Natural killer cell (primary cell): Measurements from ENCODE around the gene FGD4. TPM values are rescaled to one million over a fixed set of nuclear protein-coding genes. Genes with fewer than 3 reads are reported as not detected.

Source experiments
- ATAC-seq, 3 donors: fragments of 150-1000 bp in 2 of 3; fragments of 200-7000 bp in 1 of 3; cut with Tn5 transposase; 1 replicate in 1 of 3; 2 replicates in 2 of 3; pipeline ENCODE4 v1.10.0; 2021; ENCODE audit warnings: mild to moderate bottlenecking in 2 of 3, moderate library complexity in 2 of 3
- DNase-seq, 2 donors: peaks; one replicate each; pipeline versions ENCODE4 v3.0.0 to v3.0.0-alpha.2; 2013 to 2021; ENCODE audit warnings: mixed read lengths in 1 of 2
- H3K27ac ChIP-seq: one replicate; pipeline ENCODE4 v1.5.1; 2013; ENCODE audit warnings: mild to moderate bottlenecking, low read length
- H3K27me3 ChIP-seq: one replicate; pipeline ENCODE4 v1.6.1; 2013; ENCODE audit warnings: low read length; ENCODE audit not compliant: control insufficient read depth, insufficient read depth
- H3K36me3 ChIP-seq: one replicate; pipeline ENCODE4 v1.6.1; 2013; ENCODE audit warnings: low read length; ENCODE audit not compliant: control insufficient read depth, insufficient read depth
- H3K4me1 ChIP-seq: one replicate; pipeline ENCODE4 v1.6.1; 2013; ENCODE audit warnings: low read length; ENCODE audit not compliant: control insufficient read depth, insufficient read depth
- H3K4me3 ChIP-seq: one replicate; pipeline ENCODE4 v1.5.1; 2013; ENCODE audit warnings: low read length
- H3K9me3 ChIP-seq: one replicate; pipeline ENCODE4 v1.6.1; 2013; ENCODE audit warnings: low read length; ENCODE audit not compliant: control insufficient read depth, insufficient read depth
- H3K27ac Mint-ChIP-seq, 2 donors: one replicate each; pipeline ENCODE4 v1.8.0; 2022; ENCODE audit warnings: mild to moderate bottlenecking in 2 of 2, mixed read lengths in 2 of 2, moderate library complexity in 1 of 2
- H3K27me3 Mint-ChIP-seq, 2 donors: one replicate each; pipeline ENCODE4 v1.8.0; 2022; ENCODE audit warnings: low read depth in 2 of 2, mixed read lengths in 2 of 2
- H3K36me3 Mint-ChIP-seq: one replicate; pipeline ENCODE4 v1.8.0; 2022; ENCODE audit warnings: mixed read lengths
- H3K4me1 Mint-ChIP-seq, 2 donors: one replicate each; pipeline ENCODE4 v1.8.0; 2022; ENCODE audit warnings: mixed read lengths in 2 of 2
- H3K4me3 Mint-ChIP-seq: one replicate; pipeline ENCODE4 v1.8.0; 2022; ENCODE audit warnings: mild to moderate bottlenecking, moderate library complexity, mixed read lengths
- H3K9me3 Mint-ChIP-seq, 2 donors: one replicate each; pipeline ENCODE4 v1.8.0; 2022; ENCODE audit warnings: mixed read lengths in 2 of 2
- WGBS: methylation state at CpG from one replicate; pipeline ENCODE4 v1.1.7; 2013; ENCODE audit warnings: missing lambda C conversion rate; ENCODE audit not compliant: insufficient coverage; 5-methylcytosine and 5-hydroxymethylcytosine counted together
- intact Hi-C: fragments of 100-400 bp; cut with micrococcal nuclease; formaldehyde crosslinking; loops from one replicate; pipeline ENCODE4 v1.14.2; 2022
- total RNA-seq, 4 donors: library from RNA; stranded (reverse); fragments of 120-200 nt in 1 of 4; gene quantifications; one replicate each; pipeline versions ENCODE4 v1.2.3 to v1.2.4, GENCODE V29; 2013 to 2022
- TF ChIP-seq, protein P1 (sequence below): fragments of 200-600 bp; IDR thresholded peaks from one replicate; pipeline ENCODE4 v1.8.0; 2022; ENCODE audit warnings: antibody characterized with exemption

FGD4 gene
- total RNA-seq, 3 donors from 2014 or later (not counting 1 experiment from before 2014, with no cell fraction given), result 0.68 to 3.5 (median 2.1) TPM

DNA sequence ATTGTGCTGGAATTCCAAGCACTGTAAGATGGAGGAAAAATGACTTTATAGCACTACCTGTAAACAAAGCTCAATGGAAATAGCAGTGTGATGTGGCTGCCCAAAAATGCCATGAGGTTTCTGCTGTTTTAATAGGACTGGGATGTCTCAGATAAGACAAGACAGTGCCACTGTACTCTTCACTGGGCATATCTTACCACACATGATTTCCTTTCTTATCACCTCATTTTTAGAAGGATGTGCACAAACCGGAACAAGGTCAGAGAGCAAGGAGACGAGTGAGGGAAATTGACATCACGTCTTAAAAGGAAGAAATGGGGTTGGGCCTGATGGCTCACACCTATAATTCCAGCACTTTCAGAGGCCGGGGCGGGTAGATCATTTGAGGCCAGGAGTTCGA lies 38.4 kb upstream of the FGD4 start:
- intact Hi-C loops, result loop anchor here (10.0 kb wide), 1 partner anchor 1664 kb away; the partner anchor contains the start of gene ALG10
- H3K27ac Mint-ChIP-seq, result no peak overlapping the region
- H3K4me3 ChIP-seq, result no peak overlapping the region

DNA sequence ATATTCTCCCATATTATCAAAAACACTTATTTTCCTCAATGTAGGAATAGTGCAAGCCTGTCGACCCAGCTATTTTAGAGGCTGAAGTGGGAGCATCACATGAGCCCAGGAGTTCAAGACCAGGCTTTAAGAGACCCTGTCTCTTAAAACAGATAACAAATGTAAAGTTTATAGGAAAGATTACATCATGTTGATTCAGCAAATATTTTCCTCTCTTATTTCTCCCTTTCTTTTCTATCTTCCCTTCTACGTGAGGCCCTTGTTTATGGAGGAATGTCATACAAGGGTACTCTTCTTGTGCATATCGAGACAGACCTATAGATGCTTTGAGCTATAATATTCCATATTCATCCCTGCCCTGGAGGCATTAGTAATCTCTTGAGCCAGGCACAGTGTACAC lies 36.5 kb upstream of the FGD4 start:
- Mint-ChIP-seq H3K36me3 (no peaks in the 10 kb centered on the region), H3K4me3 (no peak overlapping the region), H3K27me3 (no peaks in the 10 kb centered on the region), H3K9me3 (no peaks in the 10 kb centered on the region), H3K27ac (no peak overlapping the region), H3K4me1 (no peaks in the 10 kb centered on the region)
- Histone ChIP-seq H3K27ac (no peak overlapping the region), H3K36me3 (no peaks in the 10 kb centered on the region), H3K4me3 (no peak overlapping the region), H3K27me3 (no peaks in the 10 kb centered on the region), H3K4me1 (no peaks in the 10 kb centered on the region), H3K9me3 (no peaks in the 10 kb centered on the region)
- no peak for DNase-seq
- TF ChIP-seq, protein P1, sequence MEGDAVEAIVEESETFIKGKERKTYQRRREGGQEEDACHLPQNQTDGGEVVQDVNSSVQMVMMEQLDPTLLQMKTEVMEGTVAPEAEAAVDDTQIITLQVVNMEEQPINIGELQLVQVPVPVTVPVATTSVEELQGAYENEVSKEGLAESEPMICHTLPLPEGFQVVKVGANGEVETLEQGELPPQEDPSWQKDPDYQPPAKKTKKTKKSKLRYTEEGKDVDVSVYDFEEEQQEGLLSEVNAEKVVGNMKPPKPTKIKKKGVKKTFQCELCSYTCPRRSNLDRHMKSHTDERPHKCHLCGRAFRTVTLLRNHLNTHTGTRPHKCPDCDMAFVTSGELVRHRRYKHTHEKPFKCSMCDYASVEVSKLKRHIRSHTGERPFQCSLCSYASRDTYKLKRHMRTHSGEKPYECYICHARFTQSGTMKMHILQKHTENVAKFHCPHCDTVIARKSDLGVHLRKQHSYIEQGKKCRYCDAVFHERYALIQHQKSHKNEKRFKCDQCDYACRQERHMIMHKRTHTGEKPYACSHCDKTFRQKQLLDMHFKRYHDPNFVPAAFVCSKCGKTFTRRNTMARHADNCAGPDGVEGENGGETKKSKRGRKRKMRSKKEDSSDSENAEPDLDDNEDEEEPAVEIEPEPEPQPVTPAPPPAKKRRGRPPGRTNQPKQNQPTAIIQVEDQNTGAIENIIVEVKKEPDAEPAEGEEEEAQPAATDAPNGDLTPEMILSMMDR, result no peak
- no peak for ATAC-seq
- intact Hi-C loops, result loop anchor here (10.0 kb wide), 1 partner anchor 1662 kb away; the partner anchor contains the start of gene ALG10
- WGBS, result 93% methylated on average over 2 of the region's 3 CpGs

More for the DNA sequence above, 38.4 kb upstream of the FGD4 start:
- no peaks in the 10 kb centered on the region for H3K4me1 ChIP-seq
- H3K4me3 Mint-ChIP-seq, result no peak overlapping the region
- no peaks in the 10 kb centered on the region for H3K36me3 Mint-ChIP-seq
- H3K36me3 ChIP-seq, result no peaks in the 10 kb centered on the region
- H3K4me1 Mint-ChIP-seq, result no peaks in the 10 kb centered on the region
- WGBS, result 91% methylated on average over 6 of the region's 6 CpGs
- H3K27me3 Mint-ChIP-seq, result no peaks in the 10 kb centered on the region
- TF ChIP-seq, protein P1, result no peak
- no peak overlapping the region for H3K27ac ChIP-seq
- H3K9me3 Mint-ChIP-seq, result no peaks in the 10 kb centered on the region
- no peaks in the 10 kb centered on the region for H3K27me3 ChIP-seq
- ATAC-seq, result no peak
- DNase-seq, result no peak
- H3K9me3 ChIP-seq, result no peaks in the 10 kb centered on the region

DNA sequence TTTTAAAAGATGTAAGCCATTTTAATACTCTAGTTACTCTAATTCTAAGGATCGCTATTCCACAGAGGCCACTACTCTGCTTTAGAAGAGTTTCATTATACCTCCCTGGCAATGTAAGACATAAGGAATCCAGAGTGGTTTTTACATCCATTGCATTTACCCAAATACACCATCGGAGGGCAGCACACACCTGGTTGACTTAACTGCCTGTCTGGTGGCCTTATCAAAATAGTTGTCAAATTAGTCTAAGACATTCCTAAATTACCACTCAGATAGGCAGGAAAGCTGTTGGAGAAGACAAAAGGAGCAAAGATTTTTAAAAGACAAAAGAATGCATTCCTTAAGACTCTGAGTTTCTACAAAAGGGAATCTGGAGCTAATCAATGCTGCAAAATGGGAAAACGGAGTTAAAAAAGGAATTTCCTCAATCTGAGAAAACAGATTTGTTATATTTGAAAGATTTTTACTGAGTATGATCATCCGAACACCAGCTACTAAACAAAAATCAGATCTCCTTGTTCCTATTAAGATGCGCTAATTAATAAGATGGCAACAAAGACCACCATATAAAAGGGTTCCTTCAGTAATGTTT lies 33.8 kb upstream of the FGD4 start:
- WGBS, result 49% methylated on average over 4 of the region's 5 CpGs
- no peak overlapping the region for H3K27ac ChIP-seq
- H3K27me3 Mint-ChIP-seq, result no peaks in the 10 kb centered on the region
- no peak overlapping the region for H3K4me3 Mint-ChIP-seq
- no peaks in the 10 kb centered on the region for H3K9me3 Mint-ChIP-seq
- H3K36me3 Mint-ChIP-seq, result no peaks in the 10 kb centered on the region
- no peaks in the 10 kb centered on the region for H3K27me3 ChIP-seq
- H3K4me3 ChIP-seq, result no peak overlapping the region
- H3K27ac Mint-ChIP-seq, result no peak overlapping the region
- no peaks in the 10 kb centered on the region for H3K9me3 ChIP-seq
- H3K36me3 ChIP-seq, result no peaks in the 10 kb centered on the region
- peak in 2 of 3 donors; percentile 74 for ATAC-seq
- TF ChIP-seq, protein P1, result peak; percentile 68
- intact Hi-C loops, result loop anchor here (5.0 to 10.0 kb wide), 2 partner anchors 307 to 1659 kb away; partner anchors contain the start of gene ALG10
- peak in 1 of 2 donors; percentile 69 for DNase-seq
- H3K4me1 ChIP-seq, result no peaks in the 10 kb centered on the region
- no peaks in the 10 kb centered on the region for H3K4me1 Mint-ChIP-seq

DNA sequence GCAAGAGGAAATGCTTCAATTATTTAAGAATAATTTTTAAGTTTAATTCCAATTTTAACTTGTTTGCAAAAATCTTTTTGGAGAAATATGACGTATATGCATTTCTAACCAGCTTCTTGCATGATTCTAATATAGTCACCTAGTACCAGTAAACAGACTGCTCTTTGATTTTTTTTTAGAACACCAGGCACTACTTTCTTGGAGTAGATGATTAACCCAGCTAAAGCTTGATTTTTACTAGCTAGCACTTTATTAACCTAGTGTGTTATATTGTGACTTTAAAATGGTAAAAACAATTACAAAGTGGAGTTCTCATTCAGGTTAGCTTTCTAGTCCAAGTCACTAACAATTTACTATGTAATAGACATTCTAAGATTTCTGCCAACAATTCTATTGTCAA lies 32.6 kb upstream of the FGD4 start:
- Mint-ChIP-seq H3K36me3 (no peaks in the 10 kb centered on the region), H3K27me3 (no peaks in the 10 kb centered on the region), H3K4me1 (no peaks in the 10 kb centered on the region), H3K27ac (no peak overlapping the region), H3K9me3 (no peaks in the 10 kb centered on the region), H3K4me3 (no peak overlapping the region)
- DNase-seq, result no peak
- WGBS, result 100% methylated on average over 1 of the region's 1 CpG
- Histone ChIP-seq H3K36me3 (no peaks in the 10 kb centered on the region), H3K4me1 (no peaks in the 10 kb centered on the region), H3K9me3 (no peaks in the 10 kb centered on the region), H3K27me3 (no peaks in the 10 kb centered on the region), H3K4me3 (no peak overlapping the region), H3K27ac (no peak overlapping the region)
- ATAC-seq, result no peak
- TF ChIP-seq, protein P1, result no peak
- intact Hi-C loops, result loop anchor here (5.0 to 10.0 kb wide), 2 partner anchors 306 to 1658 kb away; partner anchors contain the start of gene ALG10
